ENCODE results near the gene SETD1A. TPM values are rescaled to one million over a fixed set of nuclear protein-coding genes. Genes with fewer than 3 reads are reported as not detected.

Gene SETD1A
- polyA plus RNA-seq, 1 donor (not counting 4 experiments of a cell fraction or from before 2014, with no cell fraction given): 1.1 TPM

GRCh38 chr16:30964574-30965226 is 7.1 kb downstream of the SETD1A start:
- Histone ChIP-seq H4K20me1 (ENCODE audit: control insufficient read depth, extremely low read depth, insufficient read depth, low read length) (no peaks in the 10 kb centered on the region), H3K9me3 (ENCODE audit: control insufficient read depth, low read depth, low read length) (no peaks in the 10 kb centered on the region), H3K4me1 (ENCODE audit: control insufficient read depth, extremely low read depth, insufficient read depth, low read length) (no peaks in the 10 kb centered on the region), H3K4me2 (ENCODE audit: control insufficient read depth, extremely low read depth, insufficient read depth, low read depth, low read length) (no peak overlapping the region), H3K4me3 (ENCODE audit: control insufficient read depth in 2 of 3, extremely low read depth in 1 of 3, insufficient read depth in 2 of 3, low read depth in 1 of 3, low read length in 3 of 3) (no peak overlapping the region), H3K9ac (ENCODE audit: control insufficient read depth, extremely low read depth, insufficient read depth, low read length) (no peak overlapping the region), H2AFZ (ENCODE audit: control insufficient read depth, low read length) (no peak overlapping the region), H3K9me1 (ENCODE audit: control insufficient read depth, extremely low read depth, insufficient read depth, low read length) (no peaks in the 10 kb centered on the region), H3K27me3 (ENCODE audit: control insufficient read depth, extremely low read depth, insufficient read depth, low read length) (no peaks in the 10 kb centered on the region), H3K36me3 (ENCODE audit: control insufficient read depth in 2 of 2, extremely low read depth in 1 of 2, insufficient read depth in 2 of 2, low read length in 2 of 2) (peaks cover 43 to 47% of the 10 kb centered on the region in 2 experiments), H3K27ac (ENCODE audit: control insufficient read depth, insufficient read depth, low read length) (no peak overlapping the region), H3K79me2 (ENCODE audit: control insufficient read depth, insufficient read depth, low read length) (peaks cover 10% of the 10 kb centered on the region)
- dilution Hi-C loops (cut with MboI; ENCODE audit: extremely low pct_ligation_motif_present, low sequenced_read_pairs): no loop called here
- FAIRE-seq: no peak
- DNase-seq (ENCODE audit: low read depth, low spot score): no peak
- TF ChIP-seq EZH2 (IDR thresholded peaks at IDR 0.05; ENCODE audit: low read length) (no peak), CTCF (optimal IDR thresholded peaks at IDR 0.05 in 1 of 3, IDR thresholded peaks at IDR 0.05 in 1 of 3, conservative IDR thresholded peaks at IDR 0.05 in 1 of 3; ENCODE audit: extremely low read depth in 1 of 3, insufficient read depth in 2 of 3, low read length in 3 of 3) (no peak)

- Histone ChIP-seq H3K27ac (ENCODE audit: control insufficient read depth, insufficient read depth, low read length) (no peak overlapping the region), H3K4me3 (ENCODE audit: control insufficient read depth in 2 of 3, extremely low read depth in 1 of 3, insufficient read depth in 2 of 3, low read depth in 1 of 3, low read length in 3 of 3) (no peak overlapping the region), H3K4me1 (ENCODE audit: control insufficient read depth, extremely low read depth, insufficient read depth, low read length) (no peaks in the 10 kb centered on the region), H3K79me2 (ENCODE audit: control insufficient read depth, insufficient read depth, low read length) (peaks cover 5% of the 10 kb centered on the region), H3K27me3 (ENCODE audit: control insufficient read depth, extremely low read depth, insufficient read depth, low read length) (no peaks in the 10 kb centered on the region), H3K4me2 (ENCODE audit: control insufficient read depth, extremely low read depth, insufficient read depth, low read depth, low read length) (no peak overlapping the region), H3K9ac (ENCODE audit: control insufficient read depth, extremely low read depth, insufficient read depth, low read length) (no peak overlapping the region), H3K36me3 (ENCODE audit: control insufficient read depth in 2 of 2, extremely low read depth in 1 of 2, insufficient read depth in 2 of 2, low read length in 2 of 2) (peaks cover 37 to 45% of the 10 kb centered on the region in 2 experiments), H4K20me1 (ENCODE audit: control insufficient read depth, extremely low read depth, insufficient read depth, low read length) (no peaks in the 10 kb centered on the region), H2AFZ (ENCODE audit: control insufficient read depth, low read length) (no peak overlapping the region), H3K9me3 (ENCODE audit: control insufficient read depth, low read depth, low read length) (no peaks in the 10 kb centered on the region), H3K9me1 (ENCODE audit: control insufficient read depth, extremely low read depth, insufficient read depth, low read length) (no peaks in the 10 kb centered on the region)
- FAIRE-seq (no peak), DNase-seq (ENCODE audit: low read depth, low spot score) (no peak)
- dilution Hi-C loops (cut with MboI; ENCODE audit: extremely low pct_ligation_motif_present, low sequenced_read_pairs): no loop called here
- no peak for TF ChIP-seq CTCF (optimal IDR thresholded peaks at IDR 0.05 in 1 of 3, IDR thresholded peaks at IDR 0.05 in 1 of 3, conservative IDR thresholded peaks at IDR 0.05 in 1 of 3; ENCODE audit: extremely low read depth in 1 of 3, insufficient read depth in 2 of 3, low read length in 3 of 3)
Observed at GRCh38 chr16:30965436-30965835, 7.9 kb downstream of the SETD1A start.

Data from keratinocyte (primary cell).